Measurements from ENCODE around the gene KCNMB3.

DNA sequence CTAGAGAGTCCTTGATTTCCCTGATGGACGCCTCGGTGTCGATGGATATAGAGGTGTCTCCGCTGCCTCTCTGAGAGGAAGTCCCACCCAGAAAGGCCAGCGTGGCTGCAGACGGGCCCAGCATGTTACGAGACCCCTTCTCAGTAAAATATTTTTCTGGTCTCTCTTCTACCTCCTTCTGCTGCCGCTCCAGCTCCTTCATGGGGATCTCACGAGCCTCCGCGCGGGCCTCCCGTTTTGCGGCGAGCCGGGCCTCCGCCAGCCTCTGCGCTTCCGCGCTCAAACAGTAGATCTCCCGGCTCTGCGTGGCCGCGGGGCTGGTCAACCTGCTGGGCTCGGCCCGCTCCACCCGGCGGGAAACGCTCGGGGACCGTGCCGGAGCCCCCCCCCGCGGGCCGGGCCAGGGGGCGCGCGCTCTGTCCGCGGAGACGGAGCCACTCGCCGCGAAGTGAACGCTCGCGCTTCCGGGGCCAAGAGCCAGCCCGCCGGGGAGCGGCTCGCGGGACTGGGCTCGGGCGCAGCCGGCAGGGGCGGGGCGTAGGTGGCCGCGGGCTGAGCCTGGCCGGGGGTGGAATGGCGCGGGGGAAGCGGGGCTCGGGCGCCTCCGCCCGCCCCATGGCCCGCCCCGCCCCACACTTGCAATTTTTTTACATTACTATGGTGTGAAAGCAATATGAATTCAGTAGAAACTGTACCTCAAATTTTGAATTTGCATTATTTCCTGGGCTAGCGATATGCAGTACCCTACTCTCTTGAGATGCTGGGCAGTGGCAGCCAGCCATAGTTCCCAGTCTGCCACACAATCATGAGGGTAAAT lies 10.2 kb upstream of the KCNMB3 start:
- no peak for TF ChIP-seq ZNF274 (IDR thresholded peaks at IDR 0.05; ENCODE audit: low read depth, low read length)
- no peak for TF ChIP-seq YY1 (IDR thresholded peaks at IDR 0.05; ENCODE audit: insufficient read depth, insufficient read length)

All from NT2/D1 (cell line).